ENCODE measurements around the gene CD47. TPM values are rescaled to one million over a fixed set of nuclear protein-coding genes. Genes with fewer than 3 reads are reported as not detected.

Gene CD47
- total RNA-seq, 1 donor from 2014 or later, result 54.5 TPM

- Histone ChIP-seq H3K4me3 (ENCODE audit: low read depth, low read length) (no peak overlapping the region), H3K27me3 (ENCODE audit: control insufficient read depth, insufficient read depth, low read length) (no peaks in the 10 kb centered on the region), H3K36me3 (ENCODE audit: control insufficient read depth, insufficient read depth, low read length) (no peaks in the 10 kb centered on the region)
- no peak for DNase-seq (ENCODE audit: low read depth)
- TF ChIP-seq CTCF (IDR thresholded peaks at IDR 0.05; ENCODE audit: insufficient read depth, low read length, poor library complexity, severe bottlenecking), result no peak
Measured at GRCh38 chr3:108042300-108042699, 48.5 kb downstream of the CD47 start.

GRCh38 chr3:108041253-108041652 lies 49.6 kb downstream of the CD47 start:
- Histone ChIP-seq H3K4me3 (ENCODE audit: low read depth, low read length) (no peak overlapping the region), H3K36me3 (ENCODE audit: control insufficient read depth, insufficient read depth, low read length) (no peaks in the 10 kb centered on the region), H3K27me3 (ENCODE audit: control insufficient read depth, insufficient read depth, low read length) (no peaks in the 10 kb centered on the region)
- no peak for DNase-seq (ENCODE audit: low read depth)
- TF ChIP-seq CTCF (IDR thresholded peaks at IDR 0.05; ENCODE audit: insufficient read depth, low read length, poor library complexity, severe bottlenecking), result no peak

GRCh38 chr3:108037770-108038169 lies 53.1 kb downstream of the CD47 start:
- no peaks in the 10 kb centered on the region for H3K36me3 ChIP-seq (ENCODE audit: control insufficient read depth, insufficient read depth, low read length)
- no peaks in the 10 kb centered on the region for H3K27me3 ChIP-seq (ENCODE audit: control insufficient read depth, insufficient read depth, low read length)
- DNase-seq (ENCODE audit: low read depth), result no peak
- no peak for TF ChIP-seq CTCF (IDR thresholded peaks at IDR 0.05; ENCODE audit: insufficient read depth, low read length, poor library complexity, severe bottlenecking)
- no peak overlapping the region for H3K4me3 ChIP-seq (ENCODE audit: low read depth, low read length)

GRCh38 chr3:108036984-108037741 lies 53.7 kb downstream of the CD47 start:
- no peaks in the 10 kb centered on the region for H3K36me3 ChIP-seq (ENCODE audit: control insufficient read depth, insufficient read depth, low read length)
- H3K27me3 ChIP-seq (ENCODE audit: control insufficient read depth, insufficient read depth, low read length), result no peaks in the 10 kb centered on the region
- no peak for DNase-seq (ENCODE audit: low read depth)
- no peak for TF ChIP-seq CTCF (IDR thresholded peaks at IDR 0.05; ENCODE audit: insufficient read depth, low read length, poor library complexity, severe bottlenecking)
- H3K4me3 ChIP-seq (ENCODE audit: low read depth, low read length), result no peak overlapping the region

- no peaks in the 10 kb centered on the region for H3K27me3 ChIP-seq (ENCODE audit: control insufficient read depth, insufficient read depth, low read length)
- no peak for DNase-seq (ENCODE audit: low read depth)
Measured at GRCh38 chr3:108036401-108036800, 54.4 kb downstream of the CD47 start.

More at GRCh38 chr3:108036401-108036800, 54.4 kb downstream of the CD47 start:
- Histone ChIP-seq H3K36me3 (ENCODE audit: control insufficient read depth, insufficient read depth, low read length) (no peaks in the 10 kb centered on the region), H3K4me3 (ENCODE audit: low read depth, low read length) (no peak overlapping the region)
- no peak for TF ChIP-seq CTCF (IDR thresholded peaks at IDR 0.05; ENCODE audit: insufficient read depth, low read length, poor library complexity, severe bottlenecking)

Measured in kidney epithelial cell (primary cell).